ENCODE measurements around the gene EGFL6.

EGFL6 gene

GRCh38 chrX:13597874-13598273 is 28.5 kb downstream of the EGFL6 start:
- no peak for TF ChIP-seq CTCF (IDR thresholded peaks at IDR 0.05; ENCODE audit: low read depth, low read length, missing control alignments)
- Histone ChIP-seq H3K36me3 (replicated peaks) (no peaks in the 10 kb centered on the region), H3K4me3 (ENCODE audit: low read depth, low read length) (no peak overlapping the region), H3K27me3 (replicated peaks) (no peaks in the 10 kb centered on the region), H3K27ac (no peak overlapping the region)
- in situ Hi-C loops (cut with HindIII; ENCODE audit: low pct_ligation_motif_present, low sequenced_read_pairs) = no loop called here
- no peak for DNase-seq

- Histone ChIP-seq H3K27me3 (replicated peaks) (no peaks in the 10 kb centered on the region), H3K4me3 (ENCODE audit: low read depth, low read length) (no peak overlapping the region), H3K27ac (no peak overlapping the region), H3K36me3 (replicated peaks) (no peaks in the 10 kb centered on the region)
- no peak for DNase-seq
- in situ Hi-C loops (cut with HindIII; ENCODE audit: low pct_ligation_motif_present, low sequenced_read_pairs) = no loop called here
- peak; percentile 63 for TF ChIP-seq CTCF (IDR thresholded peaks at IDR 0.05; ENCODE audit: low read depth, low read length, missing control alignments)
Observed at GRCh38 chrX:13598877-13599276, 29.5 kb downstream of the EGFL6 start.

GRCh38 chrX:13599491-13599890 is 30.1 kb downstream of the EGFL6 start:
- DNase-seq = no peak
- Histone ChIP-seq H3K27me3 (replicated peaks) (no peaks in the 10 kb centered on the region), H3K36me3 (replicated peaks) (no peaks in the 10 kb centered on the region), H3K27ac (no peak overlapping the region), H3K4me3 (ENCODE audit: low read depth, low read length) (no peak overlapping the region)
- no peak for TF ChIP-seq CTCF (IDR thresholded peaks at IDR 0.05; ENCODE audit: low read depth, low read length, missing control alignments)
- in situ Hi-C loops (cut with HindIII; ENCODE audit: low pct_ligation_motif_present, low sequenced_read_pairs) = no loop called here

GRCh38 chrX:13605611-13606010 is 36.2 kb downstream of the EGFL6 start:
- DNase-seq = no peak
- no peaks in the 10 kb centered on the region for H3K36me3 ChIP-seq (replicated peaks)
- TF ChIP-seq CTCF (IDR thresholded peaks at IDR 0.05; ENCODE audit: low read depth, low read length, missing control alignments) = no peak
- no peaks in the 10 kb centered on the region for H3K27me3 ChIP-seq (replicated peaks)
- in situ Hi-C loops (cut with HindIII; ENCODE audit: low pct_ligation_motif_present, low sequenced_read_pairs) = no loop called here
- no peak overlapping the region for H3K27ac ChIP-seq
- H3K4me3 ChIP-seq (ENCODE audit: low read depth, low read length) = no peak overlapping the region

GRCh38 chrX:13607331-13607995 is 38.1 kb downstream of the EGFL6 start:
- no peak for TF ChIP-seq CTCF (IDR thresholded peaks at IDR 0.05; ENCODE audit: low read depth, low read length, missing control alignments)
- no peaks in the 10 kb centered on the region for H3K27me3 ChIP-seq (replicated peaks)
- no peaks in the 10 kb centered on the region for H3K36me3 ChIP-seq (replicated peaks)
- no peak for DNase-seq
- no peak overlapping the region for H3K4me3 ChIP-seq (ENCODE audit: low read depth, low read length)
- in situ Hi-C loops (cut with HindIII; ENCODE audit: low pct_ligation_motif_present, low sequenced_read_pairs) = no loop called here
- no peak overlapping the region for H3K27ac ChIP-seq

- in situ Hi-C loops (cut with HindIII; ENCODE audit: low pct_ligation_motif_present, low sequenced_read_pairs) = no loop called here
- no peak for DNase-seq
- Histone ChIP-seq H3K27ac (no peak overlapping the region), H3K36me3 (replicated peaks) (no peaks in the 10 kb centered on the region), H3K4me3 (ENCODE audit: low read depth, low read length) (no peak overlapping the region), H3K27me3 (replicated peaks) (no peaks in the 10 kb centered on the region)
- TF ChIP-seq CTCF (IDR thresholded peaks at IDR 0.05; ENCODE audit: low read depth, low read length, missing control alignments) = no peak
Observed at GRCh38 chrX:13607996-13608365, 38.6 kb downstream of the EGFL6 start.
